NCI-H2196 (cell line): ENCODE results near the gene ZNF154.

Experiments
- DNase-seq: peaks from one replicate; lab custom pipeline; 2025; ENCODE audit not compliant: unreplicated experiment; lab: John Stamatoyannopoulos, UW

ZNF154 gene

GRCh38 chr19:57682226-57682766 is 26.7 kb downstream of the ZNF154 start:
- no peak for DNase-seq

DNA sequence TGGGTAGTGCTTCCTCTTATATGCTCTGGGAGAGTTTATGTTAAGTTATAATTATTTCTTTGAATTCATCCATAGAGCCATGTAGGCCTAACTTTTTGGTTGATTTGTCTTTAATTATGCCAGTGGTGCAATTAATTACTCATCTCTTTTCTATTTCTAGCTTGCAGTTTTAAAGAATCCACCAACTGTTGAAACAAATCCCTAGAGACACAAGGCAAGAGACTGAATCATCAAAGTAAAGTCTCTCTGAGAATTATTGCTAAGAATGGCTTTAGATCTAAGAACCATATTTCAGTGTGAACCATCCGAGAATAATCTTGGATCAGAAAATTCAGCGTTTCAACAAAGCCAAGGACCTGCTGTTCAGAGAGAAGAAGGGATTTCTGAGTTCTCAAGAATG is 33.1 kb downstream of the ZNF154 start:
- no peak for DNase-seq

DNA sequence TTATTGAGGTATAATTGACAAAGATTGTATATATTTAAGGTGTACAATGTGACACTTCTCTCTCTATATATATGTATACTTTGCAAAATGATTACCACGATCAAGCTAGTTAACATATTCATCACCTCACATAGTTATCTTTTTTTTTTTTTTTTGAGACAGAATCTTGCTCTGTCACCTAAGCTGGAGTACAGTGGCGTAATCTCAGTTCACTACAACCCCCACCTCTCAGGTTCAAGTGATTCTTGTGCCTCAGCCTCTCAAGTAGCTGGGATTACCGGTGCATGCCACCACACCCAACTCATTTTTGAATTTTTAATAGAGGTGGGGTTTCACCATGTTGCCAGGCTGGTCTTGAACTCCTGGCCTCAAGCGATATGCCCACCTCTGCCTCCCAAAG is 36.5 kb downstream of the ZNF154 start:
- DNase-seq, result no peak

DNA sequence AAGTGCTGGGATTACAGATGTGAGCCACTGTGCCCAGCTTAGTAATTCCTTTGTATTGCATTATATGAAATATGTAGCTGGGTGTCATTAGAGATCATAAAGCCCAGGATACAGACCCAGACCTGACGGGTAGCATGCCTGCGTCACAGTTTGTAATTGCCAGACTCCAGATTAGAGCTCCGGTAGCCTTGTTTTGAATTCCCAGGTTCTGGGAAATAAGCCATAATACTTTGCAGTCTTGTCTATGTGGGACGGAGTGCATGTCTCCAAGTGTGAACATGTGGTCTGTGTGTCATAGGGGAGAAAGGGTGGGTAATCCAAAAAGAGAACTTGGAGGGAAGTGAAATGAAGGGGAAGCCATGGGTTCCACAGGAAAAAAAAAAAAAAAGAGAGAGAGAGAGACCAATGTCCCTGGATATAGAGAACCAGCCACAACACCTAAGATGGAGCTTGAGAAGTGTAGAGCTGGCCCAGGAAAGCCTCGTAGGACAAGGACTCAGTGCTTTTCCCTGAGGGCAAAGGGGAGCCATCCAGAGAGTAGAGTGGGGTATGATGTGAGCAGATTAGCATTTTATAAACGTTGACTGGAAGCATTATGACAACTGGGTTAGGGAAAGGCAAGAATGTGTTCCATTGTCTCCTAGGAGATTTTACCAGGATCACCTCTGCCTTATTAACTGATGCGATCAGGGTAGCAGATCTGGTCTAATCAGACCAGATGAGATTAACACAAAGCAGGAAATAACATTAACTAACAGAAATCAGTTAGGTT is 37.7 kb downstream of the ZNF154 start:
- DNase-seq, result no peak

GRCh38 chr19:57668635-57669034 is 40.4 kb downstream of the ZNF154 start, which contains the start of gene ZSCAN4:
TSS of gene ZSCAN4 (plus strand) at chr19:57668935. CDS start at chr19:57676146, 7,211 bp downstream.
- no peak for DNase-seq

DNA sequence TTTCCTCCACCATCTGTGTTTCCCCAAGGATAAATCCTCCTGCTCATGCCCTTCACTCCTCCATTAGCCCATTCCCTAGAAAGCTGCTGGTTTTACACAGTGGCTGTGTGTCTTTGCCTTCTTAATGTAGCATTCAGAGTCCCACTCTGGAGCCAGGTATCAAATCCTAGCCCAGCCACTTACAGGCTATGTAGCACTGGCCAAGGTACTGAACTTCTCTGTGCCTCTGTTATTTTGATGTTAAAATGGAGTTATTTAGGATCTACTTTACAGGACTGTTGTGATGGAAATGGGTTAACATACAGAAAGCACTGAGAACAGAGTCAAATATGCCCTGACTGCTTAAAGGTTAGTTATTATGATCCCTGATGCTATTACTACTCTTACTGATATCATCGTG is 41.8 kb downstream of the ZNF154 start:
- DNase-seq, result no peak

DNA sequence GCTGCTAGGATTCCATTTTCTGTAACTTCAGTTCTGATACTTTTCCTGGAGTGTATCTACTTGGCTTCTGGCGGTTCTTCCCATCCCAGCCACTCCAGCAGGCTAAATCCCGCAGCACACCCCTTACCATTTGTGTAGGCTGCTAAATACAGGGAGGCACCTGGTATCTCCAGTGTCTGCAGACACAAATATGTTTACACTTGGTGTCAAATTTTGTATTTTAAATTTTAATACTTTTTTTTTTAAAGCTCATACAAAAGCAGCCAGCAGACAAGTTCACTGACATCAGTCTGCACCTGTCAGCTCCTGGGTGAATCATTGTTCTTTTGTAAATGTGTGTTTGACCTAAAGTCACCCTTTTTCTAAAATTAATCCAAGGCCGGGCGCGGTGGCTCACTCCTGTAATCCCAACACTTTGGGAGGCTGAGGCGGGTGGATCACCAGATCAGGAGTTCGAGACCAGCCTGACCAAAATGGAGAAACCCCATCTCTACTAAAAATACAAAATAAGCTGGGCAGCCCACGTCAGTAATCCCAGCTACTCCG is 43.7 kb downstream of the ZNF154 start:
- no peak for DNase-seq

- peak; percentile 51 for DNase-seq
Measured at GRCh38 chr19:57664269-57665127, 44.5 kb downstream of the ZNF154 start.

- no peak for DNase-seq
Measured at GRCh38 chr19:57656346-57656745, 52.7 kb downstream of the ZNF154 start.

DNA sequence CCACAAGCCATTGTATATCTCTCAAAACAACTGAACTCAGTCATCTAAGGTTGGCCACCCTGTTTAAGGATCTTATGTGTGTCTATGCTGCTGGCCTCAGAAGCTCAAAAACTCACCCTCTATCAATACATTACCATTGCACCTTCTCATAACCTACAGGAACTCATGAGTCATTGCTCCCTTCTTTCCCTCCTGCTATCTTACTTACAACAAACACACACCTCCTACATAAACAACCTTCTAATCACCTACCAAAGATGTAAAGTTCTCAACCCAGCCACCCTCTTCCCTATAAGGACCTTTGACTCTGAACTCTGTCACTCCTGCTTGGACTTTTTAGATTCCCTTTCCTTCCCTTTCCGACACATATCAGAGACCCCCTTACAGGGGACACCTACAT is 53.6 kb downstream of the ZNF154 start:
- DNase-seq, result no peak

GRCh38 chr19:57653689-57654088 is 55.3 kb downstream of the ZNF154 start:
- DNase-seq, result no peak

- no peak for DNase-seq
Measured at GRCh38 chr19:57651654-57651996, 57.4 kb downstream of the ZNF154 start.

DNA sequence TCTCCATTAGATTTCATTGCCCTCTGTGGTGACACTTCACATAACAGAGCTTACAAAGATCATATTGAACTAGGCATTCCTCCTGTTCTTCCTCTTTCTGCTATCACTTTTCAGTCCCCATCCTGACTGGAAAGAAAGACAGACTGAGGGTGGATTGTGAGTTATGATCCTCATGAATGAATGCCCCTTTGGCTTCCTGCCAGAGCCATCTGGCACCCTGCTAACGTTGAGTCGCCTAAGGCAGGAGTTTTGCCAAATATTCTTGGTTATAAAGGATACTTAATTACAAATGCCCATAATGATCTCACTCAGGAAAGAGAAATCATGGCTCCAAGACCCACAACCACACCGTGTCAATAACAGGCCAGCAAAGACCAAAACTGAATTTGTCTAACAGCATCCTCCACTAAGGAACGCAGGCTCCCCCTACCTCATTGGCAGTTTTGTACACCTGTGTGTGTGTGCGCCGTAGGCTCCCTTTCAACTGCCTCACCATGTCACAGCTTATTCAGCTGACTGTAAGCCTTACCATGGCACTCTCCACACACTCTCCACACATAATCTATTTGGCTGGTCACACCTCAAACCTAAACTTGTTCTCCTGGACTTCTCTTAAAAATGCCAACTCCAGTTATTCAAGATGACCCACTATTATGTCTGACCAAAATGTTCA is 60.5 kb downstream of the ZNF154 start:
- peak; percentile 32 for DNase-seq
